Omental fat pad (tissue), 4 donors: Measurements from ENCODE around the gene SH3TC1. TPM values are rescaled to one million over a fixed set of nuclear protein-coding genes. Genes with fewer than 3 reads are reported as not detected.

ENCODE experiments used
- ATAC-seq: fragments of 150-250 bp; one replicate; pipeline ENCODE4 v1.9.1; 2016; ENCODE audit warnings: mild to moderate bottlenecking, moderate library complexity; ENCODE audit not compliant: low FRiP score
- DNase-seq: peaks from one replicate; pipeline ENCODE4 v3.0.0-alpha.2; 2019; ENCODE audit warnings: low spot score
- total RNA-seq, 4 donors: library from RNA; depleted of rRNA; stranded (reverse); fragments of >200 nt; gene quantifications; one replicate each; pipeline ENCODE4 v1.1.0, GENCODE V29; 2016
- TF ChIP-seq, protein P1 (sequence below), 3 donors: fragments of 450-650 bp; IDR thresholded peaks; one replicate each; pipeline ENCODE4 v1.5.1; 2016 to 2017; ENCODE audit warnings: antibody characterized with exemption in 3 of 3, mild to moderate bottlenecking in 3 of 3, moderate library complexity in 2 of 3

SH3TC1 gene
- total RNA-seq, 4 donors from 2014 or later = 23.0 to 70.3 (median 29.1) TPM

DNA sequence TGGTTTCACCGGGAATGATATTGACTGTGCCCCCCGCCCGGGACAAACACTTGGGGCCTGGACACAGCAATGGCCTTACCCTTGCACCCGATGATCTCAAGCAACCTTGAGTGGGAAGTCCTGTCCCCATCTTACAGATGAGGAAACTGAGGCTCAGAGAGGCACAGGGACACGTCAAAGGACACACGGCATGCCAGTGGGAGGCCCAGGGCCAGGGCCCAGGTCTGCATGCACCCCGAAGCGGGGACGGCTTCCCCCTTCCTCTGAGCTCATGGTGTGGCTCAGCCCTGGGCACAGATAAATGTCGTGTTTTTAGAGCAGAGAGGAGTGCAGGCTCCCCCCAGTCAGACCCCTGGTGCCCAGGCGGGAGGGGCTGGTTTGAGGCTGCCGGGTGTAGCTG is 36.6 kb downstream of the SH3TC1 start:
- ATAC-seq (no peak), DNase-seq (no peak)
- TF ChIP-seq, protein P1, sequence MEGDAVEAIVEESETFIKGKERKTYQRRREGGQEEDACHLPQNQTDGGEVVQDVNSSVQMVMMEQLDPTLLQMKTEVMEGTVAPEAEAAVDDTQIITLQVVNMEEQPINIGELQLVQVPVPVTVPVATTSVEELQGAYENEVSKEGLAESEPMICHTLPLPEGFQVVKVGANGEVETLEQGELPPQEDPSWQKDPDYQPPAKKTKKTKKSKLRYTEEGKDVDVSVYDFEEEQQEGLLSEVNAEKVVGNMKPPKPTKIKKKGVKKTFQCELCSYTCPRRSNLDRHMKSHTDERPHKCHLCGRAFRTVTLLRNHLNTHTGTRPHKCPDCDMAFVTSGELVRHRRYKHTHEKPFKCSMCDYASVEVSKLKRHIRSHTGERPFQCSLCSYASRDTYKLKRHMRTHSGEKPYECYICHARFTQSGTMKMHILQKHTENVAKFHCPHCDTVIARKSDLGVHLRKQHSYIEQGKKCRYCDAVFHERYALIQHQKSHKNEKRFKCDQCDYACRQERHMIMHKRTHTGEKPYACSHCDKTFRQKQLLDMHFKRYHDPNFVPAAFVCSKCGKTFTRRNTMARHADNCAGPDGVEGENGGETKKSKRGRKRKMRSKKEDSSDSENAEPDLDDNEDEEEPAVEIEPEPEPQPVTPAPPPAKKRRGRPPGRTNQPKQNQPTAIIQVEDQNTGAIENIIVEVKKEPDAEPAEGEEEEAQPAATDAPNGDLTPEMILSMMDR (IDR thresholded peaks at IDR 0.05) = no peak

DNA sequence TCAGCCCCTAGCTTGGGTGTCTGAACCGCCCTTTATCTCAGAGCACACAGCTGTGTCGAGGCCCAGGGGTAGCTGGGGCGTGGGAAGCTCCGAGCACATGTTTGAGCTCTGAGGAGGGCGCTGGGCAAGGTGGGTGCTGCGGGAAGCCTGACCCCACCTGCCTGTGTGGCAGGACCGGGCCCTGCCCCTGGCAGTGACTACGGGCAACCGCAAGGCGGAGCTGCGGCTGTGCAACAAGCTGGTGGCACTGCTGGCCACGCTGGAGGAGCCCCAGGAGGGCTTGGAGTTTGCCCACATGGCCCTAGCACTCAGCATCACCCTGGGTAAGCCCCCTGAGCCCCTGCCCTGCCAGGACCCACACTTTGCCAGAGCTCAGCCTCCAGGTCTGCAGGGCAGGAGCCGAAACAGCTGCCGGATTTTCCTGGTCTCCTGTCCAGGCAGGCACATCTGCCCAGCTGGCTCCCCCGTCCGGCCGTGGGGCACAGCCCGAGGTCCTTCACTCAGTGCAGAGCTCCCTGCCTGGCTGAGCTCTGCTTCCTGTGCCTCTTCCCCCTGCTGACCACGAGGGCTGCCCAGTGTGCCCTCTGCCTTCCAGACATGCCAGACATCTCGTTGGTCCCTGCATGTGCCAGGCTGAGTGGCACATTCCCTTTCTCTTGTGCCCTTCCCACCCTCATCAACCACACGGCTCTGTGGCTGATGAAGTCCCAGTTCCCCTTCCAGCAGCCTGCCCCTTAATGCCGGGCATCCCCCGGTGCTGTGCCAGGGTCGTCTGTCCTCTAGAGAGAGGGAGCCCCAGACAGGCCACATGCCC is 37.2 kb downstream of the SH3TC1 start:
- ATAC-seq = no peak
- TF ChIP-seq, protein P1 (IDR thresholded peaks at IDR 0.05) = no peak

DNA sequence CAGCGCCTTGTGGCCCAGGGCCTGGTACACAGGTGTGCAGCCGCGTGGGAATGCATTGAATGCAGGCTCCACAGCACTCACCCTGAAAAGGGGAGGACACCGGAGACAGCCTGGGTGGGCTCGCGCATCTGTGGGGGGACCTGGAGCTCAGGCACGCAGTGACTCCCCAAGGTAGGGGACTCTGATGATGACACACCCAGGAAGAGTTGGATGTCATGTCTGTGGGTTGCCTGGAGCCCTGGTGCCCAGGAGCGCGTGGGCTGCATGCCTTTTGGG is 37.8 kb downstream of the SH3TC1 start:
- ATAC-seq = no peak
- TF ChIP-seq, protein P1 (IDR thresholded peaks at IDR 0.05) = no peak
- DNase-seq = no peak

More for the DNA sequence above, 37.2 kb downstream of the SH3TC1 start:
- no peak for DNase-seq

DNA sequence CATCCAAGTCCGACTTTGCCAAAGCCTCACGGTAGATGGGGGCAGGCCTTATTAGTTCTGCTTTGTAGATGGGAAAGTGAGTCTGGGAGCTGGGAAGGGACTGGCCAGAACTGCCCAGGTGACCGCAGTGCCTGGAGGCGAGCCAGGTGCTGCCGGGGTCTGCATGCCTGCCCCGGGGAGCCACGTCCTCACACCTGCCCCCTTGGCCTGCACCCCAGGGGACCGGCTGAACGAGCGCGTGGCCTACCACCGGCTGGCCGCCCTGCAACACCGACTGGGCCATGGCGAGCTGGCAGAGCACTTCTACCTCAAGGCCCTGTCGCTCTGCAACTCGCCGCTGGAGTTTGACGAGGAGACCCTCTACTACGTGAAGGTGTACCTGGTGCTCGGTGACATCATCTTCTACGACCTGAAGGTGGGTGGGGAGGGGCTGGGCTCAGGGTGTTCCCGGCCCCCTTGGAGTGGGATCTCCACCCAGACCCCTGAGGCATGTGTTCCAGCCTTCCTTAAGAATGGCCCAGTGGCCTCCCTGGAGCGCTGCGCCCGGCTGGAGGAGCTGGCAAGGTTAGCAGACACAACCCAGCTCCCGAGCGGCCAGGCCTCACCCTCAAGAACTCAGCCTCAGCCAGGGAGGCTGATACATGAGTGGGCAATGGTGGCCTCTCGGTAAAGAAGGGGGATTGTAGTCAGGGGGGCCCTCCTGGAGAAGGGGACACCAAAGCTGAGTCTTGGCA is 38.3 kb downstream of the SH3TC1 start:
- TF ChIP-seq, protein P1 (IDR thresholded peaks at IDR 0.05) = no peak
- no peak for ATAC-seq

DNA sequence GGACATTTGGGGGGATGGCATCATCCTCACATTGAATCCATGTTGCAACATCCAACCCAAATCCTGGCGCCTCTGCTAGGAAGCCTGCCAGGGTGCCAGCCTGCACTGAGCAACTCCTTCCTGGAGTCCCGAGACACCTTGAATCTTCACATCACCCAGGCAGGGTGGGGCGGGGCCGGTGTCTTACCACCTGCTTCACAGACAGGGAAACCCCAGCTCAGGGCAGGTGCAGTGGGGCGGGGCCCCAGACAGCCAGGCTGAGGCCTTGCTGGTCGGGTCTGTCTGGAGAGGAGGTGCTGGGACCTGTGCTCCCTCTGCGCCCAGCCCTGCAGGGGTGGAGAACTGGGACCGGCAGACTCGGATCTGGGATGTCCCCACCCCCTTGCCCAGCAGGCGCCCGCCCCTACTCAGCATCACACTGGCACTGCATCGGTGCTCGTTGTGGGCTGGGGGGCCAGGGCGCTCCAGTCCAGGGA is 39.0 kb downstream of the SH3TC1 start:
- no peak for ATAC-seq
- TF ChIP-seq, protein P1 (IDR thresholded peaks at IDR 0.05) = no peak
- DNase-seq = no peak

More for the DNA sequence above, 38.3 kb downstream of the SH3TC1 start:
- DNase-seq = no peak

DNA sequence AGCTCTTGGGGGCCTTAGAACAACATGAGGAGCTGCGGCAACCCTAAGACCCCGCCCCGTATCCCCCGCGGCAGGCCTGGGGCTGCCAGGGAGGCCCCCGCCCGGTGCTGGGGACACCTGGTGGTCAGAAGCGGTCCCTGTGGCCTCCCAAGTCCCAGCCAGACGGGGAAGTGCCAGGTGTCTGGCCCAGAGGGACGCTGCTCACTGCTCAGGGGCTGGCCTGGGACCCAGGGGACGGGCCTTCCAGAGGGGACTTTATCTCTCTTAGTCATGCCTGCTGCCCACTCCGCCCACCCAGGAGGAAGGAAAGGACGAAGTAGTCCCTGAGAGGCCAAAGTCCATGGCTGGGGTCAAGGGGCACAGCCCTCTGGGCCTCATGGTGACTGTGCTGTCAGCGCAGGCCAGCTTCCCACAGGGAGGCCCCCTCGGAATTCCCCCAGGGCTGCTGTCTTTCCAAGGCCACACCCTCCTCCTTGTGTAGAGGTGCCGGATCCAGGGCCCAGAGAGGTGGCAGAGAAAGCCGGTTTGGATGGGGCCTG is 39.5 kb downstream of the SH3TC1 start:
- ATAC-seq = no peak
- no peak for DNase-seq
- TF ChIP-seq, protein P1 (IDR thresholded peaks at IDR 0.05) = no peak
